NCI-H524 treated with DMSO at 0.1 percent for 48 hours (cell line): ENCODE results near the gene FADS3.
"Not testable (repeated sequence)": the region's sequence is repeated elsewhere in the genome, so short reads cannot be mapped to it uniquely, and the experiment has no call there.

Experiments used
- DNase-seq: peaks from one replicate; lab custom pipeline; 2025; lab: John Stamatoyannopoulos, UW

Gene FADS3

DNA sequence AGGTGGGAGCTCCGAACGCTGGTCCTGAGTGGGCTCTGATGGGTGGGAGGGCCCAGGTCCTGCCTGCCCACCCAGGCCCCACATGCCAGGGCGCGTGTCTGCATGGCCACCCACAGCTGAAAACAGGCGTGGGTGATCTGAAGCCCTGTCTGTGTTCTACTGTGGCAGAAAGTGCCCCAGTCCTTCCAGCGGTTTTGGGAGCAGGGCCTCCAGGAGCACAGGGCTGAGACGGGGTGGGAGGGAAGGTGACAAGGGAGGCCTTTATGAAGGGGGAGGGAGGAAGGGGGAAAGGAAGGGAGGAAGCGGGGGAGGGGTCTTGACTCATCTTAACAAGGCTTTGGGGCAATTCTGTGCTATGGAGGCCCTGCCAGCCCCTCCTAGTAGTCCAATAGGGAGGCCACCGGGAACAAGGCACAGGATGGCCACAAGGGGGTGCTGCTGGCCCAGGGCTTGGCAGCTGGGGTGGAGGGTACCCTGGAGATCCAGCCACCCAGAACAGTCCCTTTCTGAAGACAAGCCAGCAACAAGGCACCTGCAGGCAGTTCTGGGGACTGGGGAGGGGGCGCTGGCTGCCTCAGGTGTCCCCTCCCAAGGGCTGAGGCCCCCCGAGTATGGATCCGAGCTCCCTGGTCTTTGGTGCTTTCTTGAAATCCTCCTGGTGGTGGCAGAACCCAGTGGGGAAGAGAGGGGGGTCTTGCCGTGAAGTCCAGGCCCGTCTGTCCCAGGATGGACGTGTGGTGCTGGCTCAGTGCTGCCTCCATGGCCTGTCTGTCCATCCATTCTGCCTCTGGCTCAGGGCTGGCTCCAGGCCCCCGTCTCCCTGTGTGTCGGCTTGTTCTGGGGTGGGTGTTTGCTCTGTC, 6.3 kb upstream of the FADS3 start:
- DNase-seq, result no peak

DNA sequence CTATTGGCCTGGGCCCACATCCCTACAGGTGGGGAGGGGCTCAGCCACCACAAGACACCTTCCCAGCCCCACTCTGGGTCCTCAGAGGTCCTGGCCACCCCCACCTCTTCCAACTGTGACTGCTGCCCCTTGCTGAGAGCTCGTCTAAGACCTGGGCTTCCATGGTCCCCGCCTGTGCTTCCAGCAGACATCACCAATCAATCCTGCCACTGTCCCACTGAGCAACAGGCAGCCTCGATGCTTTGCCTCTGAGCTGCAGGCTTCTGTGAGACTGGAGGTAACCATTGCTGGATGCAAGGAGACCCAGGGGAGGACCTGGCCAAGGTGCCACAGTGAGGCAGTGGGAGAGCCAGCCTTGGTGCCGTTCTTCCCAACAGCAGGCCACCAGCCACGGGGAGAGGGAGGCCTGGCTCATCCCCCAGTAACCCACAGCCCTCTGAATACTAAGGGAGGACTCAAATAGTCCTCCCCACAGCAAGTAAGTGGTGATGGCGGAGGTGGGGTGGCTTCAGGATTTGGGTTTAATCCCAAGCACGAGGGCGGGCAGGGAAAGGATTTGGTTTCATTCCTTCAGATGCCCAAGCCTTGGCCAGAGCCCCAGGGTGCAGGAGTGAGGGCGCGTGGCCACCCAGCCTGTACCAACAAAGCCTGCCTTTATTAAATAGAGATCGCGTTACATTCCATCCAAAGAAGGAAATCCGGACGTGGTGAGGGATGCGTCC, 5.5 kb upstream of the FADS3 start:
- no peak for DNase-seq

DNA sequence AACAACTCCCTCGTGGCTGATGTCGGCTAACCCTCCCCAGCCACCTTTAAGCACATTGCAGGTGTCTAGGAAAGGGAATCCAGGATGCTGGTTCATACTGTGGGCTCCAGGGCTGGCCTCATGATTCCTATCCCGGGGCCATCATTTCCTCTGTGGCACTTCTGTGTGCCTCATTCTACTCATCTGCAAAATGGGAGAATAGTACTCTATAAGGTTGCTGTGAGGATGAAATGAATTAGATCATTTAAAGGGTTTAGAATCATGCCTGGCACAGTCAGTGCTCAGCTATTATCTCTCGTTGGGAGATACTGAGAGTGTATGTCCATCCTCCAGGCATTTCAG, 4.3 kb upstream of the FADS3 start:
- no peak for DNase-seq

DNA sequence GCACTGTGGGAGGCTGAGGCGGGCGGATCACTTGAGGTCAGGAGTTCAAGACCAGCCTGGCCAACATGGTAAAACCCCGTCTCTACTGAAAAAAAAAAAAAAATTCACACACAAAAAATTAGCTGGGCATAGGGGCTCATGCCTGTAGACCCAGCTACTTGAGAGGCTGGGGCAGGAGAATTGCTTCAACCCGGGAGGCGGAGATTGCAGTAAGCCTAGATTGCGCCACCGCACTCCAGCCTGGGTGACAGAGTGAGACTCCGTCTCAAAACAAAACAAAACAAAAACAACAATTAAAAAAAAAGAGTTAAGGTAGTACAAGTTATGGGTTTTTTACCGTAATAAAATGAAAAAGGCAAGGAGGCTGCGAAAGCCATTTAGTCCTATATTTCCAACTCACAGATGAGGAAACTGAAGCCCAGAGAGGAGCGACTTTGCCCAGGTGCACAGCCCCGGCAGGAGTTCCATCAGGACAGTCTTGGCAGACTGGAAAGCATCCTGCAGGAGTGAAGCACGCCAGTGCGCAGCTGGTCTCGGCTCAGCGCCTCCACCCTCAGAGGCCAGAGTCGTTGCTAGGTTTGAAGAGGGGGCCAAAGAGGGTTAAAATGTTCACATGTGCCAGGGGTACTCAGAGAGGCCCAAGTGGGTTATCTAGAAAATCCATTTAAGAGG, 3.8 kb upstream of the FADS3 start:
- peak; percentile 39 for DNase-seq

DNA sequence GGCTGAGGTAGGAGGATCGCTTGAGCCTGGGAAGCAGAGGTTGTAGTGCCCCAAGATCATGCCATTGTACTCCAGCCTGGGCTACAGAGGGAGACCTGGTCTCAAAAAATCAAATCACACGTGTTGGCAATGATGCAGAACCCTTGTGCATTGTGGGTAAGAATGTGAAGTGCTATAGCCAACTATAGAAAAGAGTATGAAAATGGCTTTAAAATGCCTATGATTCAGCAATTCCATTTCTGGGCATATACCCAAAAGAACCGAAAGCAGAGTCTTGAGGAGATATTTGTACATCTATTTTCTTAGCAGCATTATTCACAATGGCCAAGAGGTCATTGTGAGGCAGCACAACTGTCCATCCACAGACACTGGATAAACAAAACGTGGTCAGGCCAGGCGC, 2.6 kb upstream of the FADS3 start:
- no peak for DNase-seq

DNA sequence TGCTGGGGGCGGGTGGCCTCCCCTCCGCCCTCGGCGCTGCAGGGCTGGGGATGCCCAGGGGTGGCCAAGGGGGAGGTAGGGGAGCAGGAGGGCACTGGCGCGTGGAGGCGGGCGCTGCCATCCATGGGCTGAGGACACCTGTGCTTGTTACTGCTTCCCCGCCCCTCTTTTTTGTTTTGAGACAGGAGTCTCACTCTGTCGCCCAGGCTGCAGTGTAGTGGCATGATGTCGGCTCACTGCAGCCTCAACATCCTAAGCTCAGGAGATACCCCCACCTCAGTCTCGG, 683 bp upstream of the FADS3 start:
- DNase-seq, result no peak

DNA sequence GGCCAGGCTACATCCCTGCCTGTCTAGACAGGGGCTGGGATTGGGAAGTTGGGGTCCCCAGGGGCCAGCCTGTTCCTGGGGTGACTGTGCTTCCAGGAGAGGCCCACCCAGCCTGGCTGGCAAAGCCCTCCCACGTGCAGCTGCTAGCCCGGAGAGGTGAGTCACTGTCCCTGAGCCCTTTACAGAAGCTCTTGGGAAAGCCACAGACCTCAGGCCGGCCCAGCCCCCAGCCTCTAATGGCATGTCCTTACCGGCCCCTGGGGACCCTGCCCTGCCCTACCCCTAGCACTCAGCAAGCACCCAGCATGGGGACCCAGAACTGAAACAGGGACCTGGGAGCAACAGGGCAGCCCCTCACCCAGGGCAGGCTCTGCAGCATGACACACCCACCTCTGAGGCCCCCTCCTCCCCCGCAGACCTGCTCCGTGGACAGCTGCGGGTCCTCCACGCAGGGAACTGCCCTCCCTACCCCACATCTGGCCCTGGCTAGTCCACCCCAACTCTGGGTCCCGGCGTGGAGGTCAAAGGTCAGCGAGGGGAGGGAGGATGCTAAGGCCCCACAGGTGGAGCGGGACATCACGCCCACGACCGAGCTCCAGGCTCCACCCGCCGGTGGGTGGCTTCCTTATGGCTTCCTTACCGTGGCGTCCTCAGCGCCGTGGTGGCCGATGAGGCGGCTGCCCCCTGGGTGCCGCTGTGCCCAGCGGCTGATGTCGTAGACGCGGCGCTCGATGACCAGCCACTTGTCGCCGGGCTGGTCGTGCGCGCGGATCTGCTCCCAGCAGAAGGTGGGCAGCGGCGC, 615 bp downstream of the FADS3 start:
- DNase-seq, result no peak

DNA sequence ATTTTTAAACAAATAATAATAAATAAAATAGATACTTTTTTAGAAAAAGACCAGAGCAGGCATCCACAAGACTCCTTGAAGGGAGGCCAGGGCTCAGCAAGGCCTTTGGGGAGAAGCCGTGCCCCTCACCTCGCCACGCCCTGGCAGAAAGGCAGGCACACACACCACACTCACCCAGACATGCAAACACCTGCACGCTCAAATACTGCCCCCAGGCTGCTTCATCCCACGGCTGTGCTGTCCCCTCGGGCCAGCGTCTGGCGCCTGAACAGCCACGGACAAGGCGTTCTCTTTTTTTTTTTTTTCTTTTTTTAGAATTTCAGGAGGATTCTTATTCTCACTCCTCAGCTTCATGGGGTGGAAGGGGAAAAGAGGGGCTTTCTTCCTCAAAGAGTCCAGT, 1.5 kb downstream of the FADS3 start:
- DNase-seq, result no peak

DNA sequence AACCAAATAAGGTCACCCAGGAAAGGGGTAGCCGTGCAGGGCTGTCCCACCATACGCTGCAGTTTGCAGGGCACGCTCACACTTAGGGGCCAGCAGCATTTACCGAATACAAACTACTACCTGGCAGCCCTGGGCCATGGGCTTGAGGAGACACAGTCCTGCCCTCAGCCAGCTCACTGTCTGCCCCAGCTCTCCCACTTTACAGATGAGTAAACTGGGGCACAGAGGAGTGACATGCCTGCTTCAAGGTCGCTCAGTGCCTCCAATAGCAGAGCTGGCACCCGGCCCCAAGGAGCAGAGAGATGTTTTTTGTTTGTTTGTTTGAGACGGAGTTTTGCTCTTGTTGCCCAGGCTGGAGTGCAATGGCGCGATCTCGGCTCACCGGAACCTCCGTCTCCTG, 2.8 kb downstream of the FADS3 start:
- no peak for DNase-seq

DNA sequence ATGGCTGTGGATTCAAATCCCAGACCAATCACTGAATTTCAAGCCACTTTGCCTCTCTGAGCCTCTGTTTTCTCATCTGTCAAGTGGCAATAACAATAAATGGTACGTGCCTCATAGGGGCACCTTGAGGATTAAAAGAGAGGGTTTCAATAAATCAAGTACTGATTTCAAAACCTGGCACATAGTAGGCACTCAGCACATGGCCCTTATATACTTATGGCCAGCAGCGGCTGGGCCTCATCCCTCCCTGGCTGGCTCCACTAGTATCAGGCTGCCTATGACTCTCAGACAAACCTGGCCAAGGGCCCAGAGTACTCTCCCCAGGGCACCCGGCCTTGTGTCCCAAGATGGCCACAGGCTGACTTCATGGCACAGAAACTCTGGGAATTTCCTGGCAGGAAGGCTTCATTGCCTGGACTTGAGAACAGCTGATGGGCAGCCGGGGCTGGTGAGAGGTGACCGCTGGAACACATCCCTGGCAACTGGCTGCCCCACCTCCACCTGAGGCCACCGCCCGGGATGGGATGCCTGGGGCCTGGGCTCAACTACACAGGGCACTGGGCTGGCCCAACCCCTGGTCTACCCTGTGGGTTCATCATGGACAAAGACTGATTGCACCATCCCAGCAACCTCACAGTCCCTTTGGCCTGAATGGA, 3.4 kb downstream of the FADS3 start:
- DNase-seq, result no peak

DNA sequence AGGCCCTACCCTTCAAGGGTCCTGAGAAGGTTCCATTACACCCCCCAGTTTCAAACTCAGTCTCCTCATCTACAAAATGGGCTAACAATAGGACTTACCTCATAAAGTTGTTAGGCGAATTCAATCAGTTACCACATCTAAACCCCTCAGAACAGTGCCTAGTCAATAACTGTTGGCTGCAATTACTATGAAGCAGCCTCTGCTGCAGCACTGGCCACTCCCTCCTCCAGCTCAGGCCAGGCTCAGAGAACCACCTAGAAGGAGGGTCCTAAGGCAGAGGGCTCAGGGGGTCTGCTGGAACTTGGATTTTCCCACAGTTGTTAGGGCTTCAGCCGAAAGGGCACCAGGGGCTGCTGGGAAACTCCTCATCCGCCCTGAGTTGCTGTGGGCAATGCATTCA, 4.7 kb downstream of the FADS3 start:
- DNase-seq, result no peak

DNA sequence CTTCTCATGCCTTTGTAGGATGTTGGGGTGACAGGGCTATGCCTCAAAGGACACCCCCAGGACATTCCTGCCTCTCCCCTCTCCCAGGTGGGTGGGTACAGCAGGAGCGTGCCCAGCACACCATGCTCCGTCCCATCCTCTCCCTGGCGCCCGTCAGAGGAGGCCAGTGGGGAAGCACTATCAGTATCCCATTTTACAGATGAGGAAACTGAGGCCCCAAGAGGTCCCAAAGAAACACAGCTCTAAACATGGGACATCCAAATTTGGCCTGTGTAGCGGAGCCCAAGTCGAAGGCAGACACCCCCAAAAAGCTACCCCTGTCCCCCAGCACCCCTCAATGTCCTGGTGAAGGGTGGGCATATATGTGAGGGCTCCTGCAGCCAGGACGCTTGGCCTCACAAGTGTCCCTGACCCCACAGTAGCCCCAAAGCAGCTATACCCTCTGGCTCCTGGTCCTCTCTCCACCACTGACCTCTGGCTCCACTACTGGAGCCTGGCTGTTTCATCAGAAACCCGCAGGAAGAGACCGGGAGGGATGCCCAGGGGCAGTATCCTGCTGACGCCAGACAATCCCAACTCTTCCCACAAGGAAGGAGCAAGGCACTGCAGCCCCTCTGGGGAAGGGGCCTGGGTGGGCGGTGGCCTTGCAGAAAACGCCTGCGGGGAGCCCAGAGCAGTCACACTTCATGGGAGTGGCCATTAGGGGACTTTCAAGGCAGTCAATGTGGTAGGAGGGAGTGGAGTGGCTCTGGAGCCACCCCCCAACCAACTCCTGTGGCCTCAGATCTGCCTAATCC, 5.4 kb downstream of the FADS3 start:
- no peak for DNase-seq

DNA sequence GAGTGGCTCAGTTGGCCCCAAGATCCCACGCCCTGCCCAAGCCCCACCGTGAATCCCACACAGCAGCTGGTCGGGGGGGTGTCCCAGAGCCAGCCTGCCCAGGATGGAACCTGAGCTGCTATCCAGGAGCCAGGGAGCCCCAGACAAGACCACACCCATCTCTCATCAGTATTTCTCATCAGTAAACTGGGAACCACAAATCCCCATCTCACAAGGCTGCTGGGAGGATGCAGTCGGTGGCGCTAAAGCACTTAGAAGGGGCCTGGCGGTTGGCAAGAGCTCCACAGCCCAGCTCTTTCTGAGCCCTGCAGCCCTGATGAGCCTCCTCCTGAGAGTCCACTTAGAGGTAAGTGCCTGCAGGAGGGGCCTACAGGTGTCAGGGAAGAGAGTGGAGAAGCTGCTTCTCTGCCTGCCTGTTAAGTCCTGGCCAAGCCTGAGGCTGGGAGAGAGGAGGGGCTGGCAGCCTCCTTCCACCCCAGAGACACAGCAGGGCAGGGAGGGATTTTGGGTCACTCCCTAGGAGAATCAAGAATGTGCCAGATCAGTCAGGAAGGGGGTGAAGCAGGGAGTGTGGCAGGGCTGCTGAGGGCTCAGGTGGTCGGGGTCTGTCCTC, 6.1 kb downstream of the FADS3 start:
- no peak for DNase-seq

DNA sequence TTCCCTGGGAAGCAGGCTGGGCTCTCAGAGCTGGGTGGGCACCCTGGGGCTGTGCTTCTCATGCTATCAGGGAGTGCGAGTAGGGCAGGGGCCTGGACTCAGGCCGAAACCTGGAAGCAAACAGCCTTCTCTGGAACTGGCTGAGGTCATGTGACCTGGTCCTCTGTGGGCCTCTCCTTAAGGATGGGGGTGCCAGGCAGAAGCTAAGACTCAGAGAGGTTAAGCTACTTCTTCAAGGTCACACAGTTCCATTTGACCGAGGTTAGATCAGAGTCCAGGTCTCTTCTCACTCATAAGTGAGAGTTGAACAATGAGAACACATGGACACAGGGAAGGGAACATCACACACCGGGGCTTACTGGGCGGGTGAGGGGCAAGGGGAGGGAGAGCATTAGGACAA, 7.4 kb downstream of the FADS3 start:
- DNase-seq, result no peak

DNA sequence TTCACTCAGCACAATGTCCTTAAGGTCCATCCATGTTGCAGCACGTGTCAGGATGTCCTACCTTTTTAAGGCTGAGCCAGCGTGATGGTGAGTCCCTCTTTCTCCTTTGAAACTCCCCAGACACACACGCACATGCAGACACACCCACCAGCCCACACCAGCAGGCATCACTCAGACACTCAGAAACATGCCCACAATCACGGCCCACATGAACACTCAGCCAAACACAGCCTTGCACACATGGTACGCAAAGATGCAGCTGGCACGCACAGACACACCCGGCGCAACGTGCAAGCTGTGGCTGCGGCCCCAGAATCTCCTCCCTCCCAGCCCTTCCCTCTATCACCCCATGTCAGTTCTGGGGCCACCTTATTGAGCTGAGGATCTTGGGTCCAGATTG, 8.0 kb downstream of the FADS3 start:
- DNase-seq, result no peak

DNA sequence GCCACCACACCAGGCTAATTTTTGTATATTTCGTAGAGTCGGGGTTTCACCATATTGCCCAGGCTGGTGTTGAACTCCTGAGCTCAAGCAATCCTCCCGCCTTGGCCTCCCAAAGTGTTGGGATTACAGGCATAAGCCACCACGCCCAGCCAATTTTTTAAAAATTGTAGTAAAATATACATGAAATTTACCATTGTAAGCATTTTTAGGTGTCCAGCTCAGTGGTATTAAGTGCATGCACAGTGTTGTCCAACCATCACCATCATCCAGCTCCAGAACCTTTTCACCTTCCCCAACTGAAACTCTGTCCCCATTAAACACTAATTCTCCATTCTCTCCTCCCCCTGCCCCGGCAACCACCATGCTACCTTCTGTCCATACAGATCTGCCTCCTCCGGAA, 8.5 kb downstream of the FADS3 start:
- DNase-seq, result no peak

DNA sequence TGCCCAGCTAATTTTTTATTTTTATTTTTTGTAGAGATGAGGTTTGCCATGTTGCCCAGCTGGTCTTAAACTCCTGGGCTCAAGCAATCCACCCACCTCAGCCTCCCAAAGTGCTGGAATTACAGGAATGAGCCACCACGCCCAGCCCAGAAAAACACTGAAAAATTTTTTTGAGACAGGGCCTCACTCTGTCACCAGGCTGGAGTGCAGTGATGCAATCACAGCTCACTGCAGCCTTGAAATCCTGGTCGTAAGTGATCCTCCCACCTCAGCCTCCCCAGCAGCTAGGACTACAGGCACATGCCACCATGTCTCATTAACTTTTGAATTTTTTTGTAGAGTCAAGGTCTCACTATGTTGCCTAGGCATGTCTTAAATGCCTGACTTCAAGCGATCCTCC, 9.1 kb downstream of the FADS3 start:
- not testable (repeated sequence) for DNase-seq

DNA sequence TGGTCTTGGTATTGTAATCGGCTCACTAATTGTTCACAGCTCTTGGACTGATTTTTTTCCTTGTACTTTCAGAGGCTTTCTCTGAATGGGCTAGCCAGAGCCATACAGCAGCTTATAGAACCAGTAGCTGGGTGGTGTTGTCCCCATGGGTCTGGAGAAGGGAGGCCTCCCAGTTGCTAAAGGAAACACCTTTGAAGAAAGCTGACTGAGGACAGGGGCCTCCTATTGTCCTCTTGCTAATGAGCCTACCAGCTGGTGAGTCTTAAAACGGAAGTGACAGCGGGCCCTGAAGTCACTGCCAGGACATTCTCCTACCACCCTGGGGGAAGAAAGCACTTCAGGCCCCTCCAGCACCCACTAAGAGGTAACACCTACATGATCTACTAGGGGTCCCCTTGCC, 9.9 kb downstream of the FADS3 start:
- DNase-seq, result no peak

DNA sequence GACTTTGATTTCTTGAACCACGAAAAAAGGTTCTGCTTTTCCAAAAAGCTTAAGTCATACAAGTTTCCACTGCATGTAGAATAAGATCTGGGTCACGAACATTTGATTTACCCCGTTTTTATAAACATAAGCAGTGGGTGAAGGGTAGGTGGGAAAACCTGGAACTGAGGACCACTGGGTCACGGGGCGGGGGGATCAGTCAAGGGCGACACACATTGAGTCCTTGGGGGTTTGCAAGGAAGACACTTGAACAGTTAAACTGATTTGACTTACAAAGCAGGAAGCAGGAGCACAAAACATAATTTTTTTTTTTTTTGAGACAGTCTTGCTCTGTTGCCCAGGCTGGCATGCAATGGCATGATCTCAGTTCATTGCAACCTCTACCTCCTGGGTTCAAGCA, 10.9 kb downstream of the FADS3 start:
- DNase-seq, result no peak

DNA sequence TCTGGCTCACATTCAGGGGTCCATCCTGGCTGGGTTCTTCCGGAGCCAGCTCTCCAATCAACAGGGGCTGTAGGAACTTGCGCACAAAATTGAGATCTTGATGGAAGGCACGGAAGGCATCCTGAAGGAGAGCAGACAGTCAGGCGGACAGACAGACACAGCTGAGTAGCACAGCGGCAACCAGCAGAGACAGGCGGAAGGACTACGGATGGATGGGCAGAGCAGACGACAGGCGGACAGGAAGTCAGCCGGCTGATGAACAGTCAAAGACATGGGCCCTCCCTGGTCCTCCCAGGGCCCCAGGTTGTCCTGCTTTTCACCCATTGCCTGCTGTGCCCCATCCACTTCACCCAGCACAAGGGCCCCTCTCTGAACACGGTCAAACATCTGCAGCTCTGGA, 11.3 kb downstream of the FADS3 start:
- no peak for DNase-seq

DNA sequence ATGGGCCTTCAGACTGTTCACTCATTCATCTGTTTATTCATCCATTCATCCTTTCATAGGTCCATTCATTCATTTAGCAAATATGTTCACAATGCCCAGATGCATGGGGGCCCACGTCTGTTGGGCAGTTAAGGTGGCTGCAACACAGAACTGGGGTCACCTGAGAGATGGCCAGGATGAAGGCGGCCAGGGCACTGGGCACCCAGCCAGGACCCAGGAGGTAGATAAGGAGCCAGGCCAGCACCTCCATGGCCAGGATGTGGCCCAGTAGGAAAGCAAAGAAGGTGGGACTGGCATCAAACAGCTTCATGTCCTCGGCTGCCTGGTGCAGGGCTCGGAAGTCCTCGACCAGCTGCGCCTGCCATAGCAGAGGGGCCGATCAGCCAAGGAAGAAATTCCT, 12.2 kb downstream of the FADS3 start:
- no peak for DNase-seq
